Esophagus squamous epithelium (tissue), 5 donors: Measurements from ENCODE around the gene RALGPS1. TPM values are rescaled to one million over a fixed set of nuclear protein-coding genes. Genes with fewer than 3 reads are reported as not detected.

Source experiments
- DNase-seq: peaks from one replicate; lab custom pipeline; 2025; lab: John Stamatoyannopoulos, UW
- H3K27ac ChIP-seq, 4 donors: fragments of 200-600 bp; sonication (generic); one replicate each; pipeline ENCODE4 v1.5.1; 2016 to 2019; ENCODE audit warnings: mild to moderate bottlenecking in 1 of 4
- H3K27me3 ChIP-seq, 4 donors: fragments of 200-600 bp; sonication (generic); 1 replicate in 3 of 4; 2 replicates in 1 of 4; pipeline versions ENCODE4 v1.5.1 to v1.6.0; 2017 to 2021; ENCODE audit warnings: antibody characterized with exemption in 1 of 4
- H3K36me3 ChIP-seq, 3 donors: fragments of 200-600 bp; sonication (generic); one replicate each; pipeline ENCODE4 v1.5.1; 2016 to 2019
- H3K4me1 ChIP-seq, 3 donors: fragments of 200-600 bp; sonication (generic); one replicate each; pipeline ENCODE4 v1.5.1; 2017 to 2019
- H3K4me3 ChIP-seq, 4 donors: fragments of 200-600 bp; sonication (generic); 1 replicate in 3 of 4; 2 replicates in 1 of 4; pipeline ENCODE4 v1.5.1; 2016 to 2019; ENCODE audit warnings: mild to moderate bottlenecking in 2 of 4, moderate library complexity in 1 of 4
- H3K9me3 ChIP-seq, 3 donors: fragments of 200-600 bp; sonication (generic); one replicate each; pipeline ENCODE4 v1.5.1; 2016 to 2019
- POLR2A ChIP-seq, 4 donors: fragments of 450-650 bp; IDR thresholded peaks; one replicate each; pipeline ENCODE4 v1.6.1; 2017; ENCODE audit warnings: antibody characterized with exemption in 4 of 4, mild to moderate bottlenecking in 4 of 4, moderate library complexity in 3 of 4
- WGBS, 2 donors: methylation state at CpG; one replicate each; pipeline ENCODE4 v1.1.5; 2018; 5-methylcytosine and 5-hydroxymethylcytosine counted together
- intact Hi-C: fragments of 100-400 bp; cut with DNase I; formaldehyde crosslinking; loops from one replicate; pipeline ENCODE4 v1.15.0; 2022
- total RNA-seq, 4 donors: library from RNA; depleted of rRNA; stranded (reverse); fragments of >200 nt; gene quantifications; one replicate each; pipeline ENCODE4 v1.1.0, GENCODE V29; 2016
- TF ChIP-seq, protein P1 (sequence below), 6 experiments: fragments of 450-650 bp in 4 of 6; fragments of 200-600 bp in 2 of 6; sonication (generic) in 2 of 6; IDR thresholded peaks; one replicate each; pipeline ENCODE4 v1.5.1; 2016 to 2019; ENCODE audit warnings: antibody characterized with exemption in 6 of 6, mild to moderate bottlenecking in 4 of 6, moderate library complexity in 4 of 6
- donor health status: DM: yes; HTN: yes; CAD: no.

Gene RALGPS1
- total RNA-seq, 4 donors from 2014 or later: 3.0 to 16.4 (median 10.6) TPM

DNA sequence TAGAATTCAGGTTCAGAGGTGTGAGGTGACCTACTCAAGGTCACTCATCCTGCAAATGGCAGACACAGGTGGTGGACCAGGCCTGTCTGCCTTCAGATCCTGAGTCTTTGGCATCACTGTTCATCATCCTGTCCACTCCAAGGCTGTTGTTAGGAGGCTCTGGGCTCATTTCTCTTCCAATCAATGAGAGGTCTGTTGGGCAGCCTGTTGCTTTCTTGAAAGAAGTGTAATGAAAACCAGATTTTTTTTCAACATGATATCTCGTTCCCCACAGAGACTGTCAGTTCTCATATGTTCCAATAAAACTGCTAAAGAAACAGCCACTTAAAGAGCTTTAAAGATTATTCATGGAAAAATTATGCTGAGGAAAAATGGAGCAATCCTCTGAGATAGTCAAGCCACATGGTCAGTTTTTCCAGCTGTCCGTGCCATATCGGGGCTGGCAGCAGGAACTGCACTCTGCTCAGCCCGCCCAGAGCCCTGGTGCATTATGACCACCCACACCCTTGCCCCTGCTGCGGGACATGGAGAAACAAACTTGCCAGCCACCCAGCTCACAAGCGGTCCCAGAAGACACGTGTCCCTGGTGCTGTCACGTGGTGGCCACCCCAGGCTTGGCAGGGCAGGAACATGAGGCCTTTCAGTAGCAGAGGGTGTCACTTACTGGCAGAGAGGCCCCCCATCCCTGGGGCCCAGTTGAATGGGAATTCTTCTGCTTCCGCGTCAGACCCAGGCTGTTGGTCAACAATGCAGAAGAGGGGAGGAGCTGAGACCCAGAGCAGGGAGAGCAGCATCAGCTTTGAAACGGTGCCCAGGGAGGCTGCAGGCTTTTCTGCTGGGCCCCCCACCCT lies 271.6 kb downstream of the RALGPS1 start:
- WGBS, 2 donors: 40 to 53% methylated on average over 4 to 7 of the region's 11 CpGs
- TF ChIP-seq, protein P1, sequence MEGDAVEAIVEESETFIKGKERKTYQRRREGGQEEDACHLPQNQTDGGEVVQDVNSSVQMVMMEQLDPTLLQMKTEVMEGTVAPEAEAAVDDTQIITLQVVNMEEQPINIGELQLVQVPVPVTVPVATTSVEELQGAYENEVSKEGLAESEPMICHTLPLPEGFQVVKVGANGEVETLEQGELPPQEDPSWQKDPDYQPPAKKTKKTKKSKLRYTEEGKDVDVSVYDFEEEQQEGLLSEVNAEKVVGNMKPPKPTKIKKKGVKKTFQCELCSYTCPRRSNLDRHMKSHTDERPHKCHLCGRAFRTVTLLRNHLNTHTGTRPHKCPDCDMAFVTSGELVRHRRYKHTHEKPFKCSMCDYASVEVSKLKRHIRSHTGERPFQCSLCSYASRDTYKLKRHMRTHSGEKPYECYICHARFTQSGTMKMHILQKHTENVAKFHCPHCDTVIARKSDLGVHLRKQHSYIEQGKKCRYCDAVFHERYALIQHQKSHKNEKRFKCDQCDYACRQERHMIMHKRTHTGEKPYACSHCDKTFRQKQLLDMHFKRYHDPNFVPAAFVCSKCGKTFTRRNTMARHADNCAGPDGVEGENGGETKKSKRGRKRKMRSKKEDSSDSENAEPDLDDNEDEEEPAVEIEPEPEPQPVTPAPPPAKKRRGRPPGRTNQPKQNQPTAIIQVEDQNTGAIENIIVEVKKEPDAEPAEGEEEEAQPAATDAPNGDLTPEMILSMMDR (IDR thresholded peaks at IDR 0.05): no peak
- no peak for TF ChIP-seq POLR2A (IDR thresholded peaks at IDR 0.05)
- Histone ChIP-seq H3K4me3 (no peak overlapping the region), H3K36me3 (no peaks in the 10 kb centered on the region), H3K4me1 (peaks cover 14 to 71% (median 38%) of the 10 kb centered on the region in 3 donors), H3K9me3 (no peaks in the 10 kb centered on the region), H3K27me3 (no peaks in the 10 kb centered on the region), H3K27ac (peak overlapping the region; percentile 66 to 93 (median 88))
- intact Hi-C loops: no loop called here
- no peak for DNase-seq

DNA sequence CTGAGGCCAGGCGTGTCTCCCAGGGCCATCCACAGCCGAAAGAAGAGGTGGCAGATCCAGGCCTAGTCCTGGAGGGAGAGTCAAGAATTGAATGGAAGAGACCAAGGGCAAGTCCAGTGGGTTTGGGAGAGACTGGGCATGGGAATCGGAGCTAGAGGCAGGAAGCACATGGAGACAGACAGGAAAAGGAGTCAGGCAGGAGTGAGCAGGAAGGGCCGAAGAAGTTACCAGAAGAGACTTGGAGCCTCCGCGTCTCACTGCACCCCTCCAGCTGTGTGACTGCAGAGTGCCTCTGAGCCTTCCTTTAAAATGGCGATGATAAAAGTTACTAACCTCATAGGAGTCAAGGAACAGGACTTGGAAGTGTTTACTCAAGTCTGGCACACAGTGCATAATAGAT lies 272.2 kb downstream of the RALGPS1 start:
- 64 to 74% methylated on average over 5 to 6 of the region's 7 CpGs for WGBS, 2 donors

DNA sequence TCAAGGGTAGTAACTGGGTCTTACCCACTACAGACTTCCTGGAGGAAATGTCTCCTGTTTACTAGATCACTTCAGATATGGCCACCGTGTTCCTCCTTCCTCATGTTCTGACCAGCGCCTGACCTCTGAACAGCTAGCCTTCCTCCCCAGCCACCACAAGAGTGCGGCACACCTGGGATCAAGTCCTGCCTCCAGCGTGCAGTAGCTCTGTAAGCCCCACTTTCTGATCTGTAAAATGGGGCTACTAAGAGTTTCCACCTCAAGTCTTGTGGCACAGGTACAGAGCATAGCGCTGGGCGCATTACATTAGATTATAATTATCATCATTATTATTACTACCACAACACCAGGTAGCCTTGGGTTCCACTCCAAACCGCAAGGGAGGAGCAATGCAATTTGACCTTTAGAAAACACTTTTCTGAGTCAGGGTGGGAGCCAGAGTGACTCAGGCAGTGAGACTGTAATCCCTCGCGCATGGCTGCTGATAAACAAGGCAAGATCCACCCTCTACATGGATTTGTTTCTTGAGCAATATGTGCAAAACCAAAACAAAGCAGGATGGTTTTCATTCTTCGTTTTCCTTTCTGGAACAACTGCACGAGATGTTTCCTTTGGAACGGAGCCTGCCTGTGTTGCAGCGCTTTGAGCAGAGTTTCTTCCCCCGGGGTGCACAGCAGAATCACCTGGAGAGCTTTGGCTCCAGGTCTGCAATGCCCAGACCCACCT lies 272.8 kb downstream of the RALGPS1 start:
- H3K9me3 ChIP-seq: no peaks in the 10 kb centered on the region
- no peak overlapping the region for H3K4me3 ChIP-seq
- no peaks in the 10 kb centered on the region for H3K36me3 ChIP-seq
- H3K27ac ChIP-seq: peak overlapping the region; percentile 66 to 93 (median 88)
- peaks cover 14 to 61% (median 38%) of the 10 kb centered on the region in 3 donors for H3K4me1 ChIP-seq
- DNase-seq: no peak
- WGBS, 2 donors: 34 to 38% methylated on average over 12 to 14 of the region's 14 CpGs
- TF ChIP-seq, protein P1 (IDR thresholded peaks at IDR 0.05): peak in 1 of 6 experiments; percentile 5
- TF ChIP-seq POLR2A (IDR thresholded peaks at IDR 0.05): no peak
- H3K27me3 ChIP-seq: no peaks in the 10 kb centered on the region
- intact Hi-C loops: no loop called here

More for the DNA sequence above, 272.2 kb downstream of the RALGPS1 start:
- DNase-seq: no peak
- TF ChIP-seq, protein P1 (IDR thresholded peaks at IDR 0.05): no peak
- no peak for TF ChIP-seq POLR2A (IDR thresholded peaks at IDR 0.05)
- Histone ChIP-seq H3K4me3 (no peak overlapping the region), H3K27ac (peak overlapping the region; percentile 66 to 93 (median 88)), H3K9me3 (no peaks in the 10 kb centered on the region), H3K36me3 (no peaks in the 10 kb centered on the region), H3K4me1 (peaks cover 14 to 65% (median 38%) of the 10 kb centered on the region in 3 donors), H3K27me3 (no peaks in the 10 kb centered on the region)
- intact Hi-C loops: no loop called here

DNA sequence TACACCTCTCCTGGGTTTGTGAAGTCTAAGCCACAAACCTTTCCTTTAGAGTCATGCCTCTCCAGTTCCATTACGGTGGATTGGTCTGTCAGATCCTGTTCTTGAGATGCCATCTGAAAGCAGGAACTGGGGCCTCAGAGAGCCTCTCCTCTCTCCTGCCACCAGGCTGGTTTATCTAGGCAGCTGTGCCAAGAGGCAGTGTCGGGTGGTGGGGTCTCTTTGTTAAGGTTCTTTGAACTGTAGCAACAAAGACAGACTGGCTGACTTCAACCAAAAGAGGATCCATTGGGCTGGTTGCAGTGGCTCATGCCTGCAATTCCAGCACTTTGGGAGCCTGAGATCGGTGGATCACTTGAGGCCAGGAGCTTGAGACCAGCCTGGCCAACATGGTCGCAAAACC lies 273.8 kb downstream of the RALGPS1 start:
- Histone ChIP-seq H3K4me3 (no peak overlapping the region), H3K9me3 (no peaks in the 10 kb centered on the region), H3K4me1 (peaks cover 14 to 56% (median 38%) of the 10 kb centered on the region in 3 donors), H3K27ac (peak overlapping the region; percentile 49 to 89 (median 82)), H3K36me3 (no peaks in the 10 kb centered on the region), H3K27me3 (no peaks in the 10 kb centered on the region)
- intact Hi-C loops: no loop called here
- WGBS, 2 donors: 53 to 65% methylated on average over 2 of the region's 4 CpGs
- no peak for TF ChIP-seq POLR2A (IDR thresholded peaks at IDR 0.05)
- TF ChIP-seq, protein P1 (IDR thresholded peaks at IDR 0.05): no peak
- DNase-seq: no peak
